Thoracic aorta (tissue), 2 donors: Measurements from ENCODE around the gene MYO3B. TPM values are rescaled to one million over a fixed set of nuclear protein-coding genes. Genes with fewer than 3 reads are reported as not detected.
"Not testable (repeated sequence)": the region's sequence is repeated elsewhere in the genome, so short reads cannot be mapped to it uniquely, and the experiment has no call there.

ENCODE experiments used
- ATAC-seq: fragments of 150-250 bp; one replicate; pipeline ENCODE4 v1.8.0; 2017; ENCODE audit warnings: low read depth; ENCODE audit not compliant: insufficient number of reproducible peaks, low FRiP score
- DNase-seq: peaks from one replicate; pipeline ENCODE4 v3.0.0-alpha.2; 2020; ENCODE audit warnings: low spot score
- H3K27ac ChIP-seq, 2 donors: fragments of 200-600 bp; sonication (generic); 1 replicate in 1 of 2; 2 replicates in 1 of 2; pipeline ENCODE4 v1.5.1; 2016; ENCODE audit warnings: mild to moderate bottlenecking in 2 of 2, moderate library complexity in 2 of 2
- H3K27me3 ChIP-seq: fragments of 200-600 bp; sonication (generic); replicated peaks from 2 replicates; pipeline ENCODE4 v1.6.0; 2016; ENCODE audit warnings: mild to moderate bottlenecking; ENCODE audit not compliant: insufficient read depth
- H3K36me3 ChIP-seq: fragments of 200-600 bp; sonication (generic); one replicate; pipeline ENCODE4 v1.5.1; 2016
- H3K4me1 ChIP-seq, 2 donors: fragments of 200-600 bp; sonication (generic); 1 replicate in 1 of 2; 2 replicates in 1 of 2; pipeline versions ENCODE4 v1.5.1 to v1.6.0; 2016; ENCODE audit warnings: low read depth in 2 of 2, mild to moderate bottlenecking in 1 of 2; ENCODE audit not compliant: control insufficient read depth in 1 of 2
- H3K4me3 ChIP-seq: fragments of 200-600 bp; sonication (generic); 2 replicates; pipeline ENCODE4 v1.5.1; 2016; ENCODE audit warnings: mild to moderate bottlenecking
- H3K9me3 ChIP-seq: fragments of 200-600 bp; sonication (generic); 2 replicates; pipeline ENCODE4 v1.5.1; 2016
- CTCF ChIP-seq: fragments of 200-600 bp; sonication (generic); IDR thresholded peaks from one replicate; pipeline ENCODE4 v1.5.1; 2019; ENCODE audit warnings: antibody characterized with exemption
- total RNA-seq, 2 donors: library from RNA; depleted of rRNA; stranded (reverse); fragments of >200 nt; gene quantifications; one replicate each; pipeline versions ENCODE4 v1.1.0 to v1.2.3, GENCODE V29; 2016

The MYO3B gene
- total RNA-seq, 2 donors from 2014 or later = not detected

GRCh38 chr2:170550501-170550900 lies 372.6 kb downstream of the MYO3B start:
- Histone ChIP-seq H3K4me3 (no peak overlapping the region), H3K9me3 (no peaks in the 10 kb centered on the region), H3K4me1 (peaks cover 4 to 22% of the 10 kb centered on the region in 2 donors), H3K27ac (peak overlapping the region in 1 of 2 donors; percentile 15), H3K27me3 (no peaks in the 10 kb centered on the region), H3K36me3 (no peaks in the 10 kb centered on the region)
- no peak for DNase-seq
- no peak for ATAC-seq
- TF ChIP-seq CTCF = no peak

- H3K4me3 ChIP-seq, DNase-seq, H3K27me3 ChIP-seq, H3K9me3 ChIP-seq, H3K27ac ChIP-seq, ATAC-seq, H3K36me3 ChIP-seq: not testable (repeated sequence)
- H3K4me1 ChIP-seq = peaks cover 5 to 33% of the 10 kb centered on the region in 2 donors
Observed at GRCh38 chr2:170551899-170552298, 374.0 kb downstream of the MYO3B start.

- DNase-seq = no peak
- Histone ChIP-seq H3K4me3 (no peak overlapping the region), H3K27ac (peak overlapping the region; percentile 75 to 83), H3K9me3 (no peaks in the 10 kb centered on the region), H3K36me3 (no peaks in the 10 kb centered on the region), H3K27me3 (no peaks in the 10 kb centered on the region), H3K4me1 (peaks cover 5 to 33% of the 10 kb centered on the region in 2 donors)
- no peak for TF ChIP-seq CTCF
- no peak for ATAC-seq
Observed at GRCh38 chr2:170553748-170554147, 375.8 kb downstream of the MYO3B start.

- Histone ChIP-seq H3K27ac (peak overlapping the region; percentile 75 to 83), H3K4me1 (peaks cover 5 to 39% of the 10 kb centered on the region in 2 donors), H3K9me3 (no peaks in the 10 kb centered on the region), H3K36me3 (no peaks in the 10 kb centered on the region), H3K4me3 (no peak overlapping the region), H3K27me3 (no peaks in the 10 kb centered on the region)
- ATAC-seq (peak; percentile 99), DNase-seq (peak; percentile 71)
- no peak for TF ChIP-seq CTCF
Observed at GRCh38 chr2:170554278-170554955, 376.5 kb downstream of the MYO3B start.

- DNase-seq (no peak), ATAC-seq (no peak)
- no peak overlapping the region for H3K4me3 ChIP-seq
- peaks cover 0 to 20% of the 10 kb centered on the region in 2 donors for H3K4me1 ChIP-seq
- H3K27ac ChIP-seq = no peak overlapping the region
- no peaks in the 10 kb centered on the region for H3K27me3 ChIP-seq
- H3K9me3 ChIP-seq = no peaks in the 10 kb centered on the region
- TF ChIP-seq CTCF = no peak
- no peaks in the 10 kb centered on the region for H3K36me3 ChIP-seq
Observed at GRCh38 chr2:170562928-170563327, 385.0 kb downstream of the MYO3B start.

GRCh38 chr2:170563401-170563800 lies 385.5 kb downstream of the MYO3B start:
- peaks cover 0 to 20% of the 10 kb centered on the region in 2 donors for H3K4me1 ChIP-seq
- no peaks in the 10 kb centered on the region for H3K36me3 ChIP-seq
- no peak overlapping the region for H3K4me3 ChIP-seq
- DNase-seq = no peak
- H3K27ac ChIP-seq = no peak overlapping the region
- TF ChIP-seq CTCF = no peak
- no peaks in the 10 kb centered on the region for H3K9me3 ChIP-seq
- no peak for ATAC-seq
- no peaks in the 10 kb centered on the region for H3K27me3 ChIP-seq
